Measurements from ENCODE around the gene SIX5.

The SIX5 gene

GRCh38 chr19:45814851-45815480, 45.9 kb upstream of the SIX5 start, which contains the start of gene RSPH6A:
RSPH6A (minus strand) TSS chr19:45815308; CDS start chr19:45815176, 132 bp downstream.
- Histone ChIP-seq H3K27me3 (replicated peaks; ENCODE audit: control insufficient read depth, insufficient read depth, low read length) (no peaks in the 10 kb centered on the region), H3K4me3 (replicated peaks; ENCODE audit: low read depth, low read length) (no peak within 1 kb of the TSS), H3K36me3 (ENCODE audit: control insufficient read depth, insufficient read depth, low read length) (peaks cover 10% of the 10 kb centered on the region)
- no peak for TF ChIP-seq CTCF (IDR thresholded peaks at IDR 0.05; ENCODE audit: insufficient read depth, low read length, poor library complexity, severe bottlenecking)
- DNase-seq (ENCODE audit: extremely low read depth, insufficient read length) = no peak

- no peak for TF ChIP-seq CTCF (IDR thresholded peaks at IDR 0.05; ENCODE audit: insufficient read depth, low read length, poor library complexity, severe bottlenecking)
- Histone ChIP-seq H3K4me3 (replicated peaks; ENCODE audit: low read depth, low read length) (no peak overlapping the region), H3K36me3 (ENCODE audit: control insufficient read depth, insufficient read depth, low read length) (peaks cover 10% of the 10 kb centered on the region), H3K27me3 (replicated peaks; ENCODE audit: control insufficient read depth, insufficient read depth, low read length) (no peaks in the 10 kb centered on the region)
- no peak for DNase-seq (ENCODE audit: extremely low read depth, insufficient read length)
These were observed 45.2 kb upstream of the SIX5 start for GRCh38 chr19:45814166-45814780.

- Histone ChIP-seq H3K4me3 (replicated peaks; ENCODE audit: low read depth, low read length) (no peak overlapping the region), H3K36me3 (ENCODE audit: control insufficient read depth, insufficient read depth, low read length) (peaks cover 8% of the 10 kb centered on the region), H3K27me3 (replicated peaks; ENCODE audit: control insufficient read depth, insufficient read depth, low read length) (no peaks in the 10 kb centered on the region)
- DNase-seq (ENCODE audit: extremely low read depth, insufficient read length) = no peak
- no peak for TF ChIP-seq CTCF (IDR thresholded peaks at IDR 0.05; ENCODE audit: insufficient read depth, low read length, poor library complexity, severe bottlenecking)
These were observed 43.2 kb upstream of the SIX5 start for GRCh38 chr19:45812297-45812696.

- no peaks in the 10 kb centered on the region for H3K27me3 ChIP-seq (replicated peaks; ENCODE audit: control insufficient read depth, insufficient read depth, low read length)
- DNase-seq (ENCODE audit: extremely low read depth, insufficient read length) = peak; percentile 67
- no peak overlapping the region for H3K4me3 ChIP-seq (replicated peaks; ENCODE audit: low read depth, low read length)
- no peak for TF ChIP-seq CTCF (IDR thresholded peaks at IDR 0.05; ENCODE audit: insufficient read depth, low read length, poor library complexity, severe bottlenecking)
- H3K36me3 ChIP-seq (ENCODE audit: control insufficient read depth, insufficient read depth, low read length) = peaks cover 5% of the 10 kb centered on the region
These were observed 40.6 kb upstream of the SIX5 start for GRCh38 chr19:45809643-45810159.

- H3K36me3 ChIP-seq (ENCODE audit: control insufficient read depth, insufficient read depth, low read length) = no peaks in the 10 kb centered on the region
- no peak for DNase-seq (ENCODE audit: extremely low read depth, insufficient read length)
- no peaks in the 10 kb centered on the region for H3K27me3 ChIP-seq (replicated peaks; ENCODE audit: control insufficient read depth, insufficient read depth, low read length)
- TF ChIP-seq CTCF (IDR thresholded peaks at IDR 0.05; ENCODE audit: insufficient read depth, low read length, poor library complexity, severe bottlenecking) = no peak
- H3K4me3 ChIP-seq (replicated peaks; ENCODE audit: low read depth, low read length) = no peak overlapping the region
These were observed 36.7 kb upstream of the SIX5 start for GRCh38 chr19:45805719-45806118.

Data from GM06990 (cell line).